T-helper 22 cell (primary cell): Measurements from ENCODE around the gene LYZL1.
"Not testable (repeated sequence)": the region's sequence is repeated elsewhere in the genome, so short reads cannot be mapped to it uniquely, and the experiment has no call there.

ENCODE experiments used
- DNase-seq: peaks from one replicate; pipeline ENCODE4 v3.0.0-alpha.2; 2020; ENCODE audit warnings: low read depth

The LYZL1 gene

GRCh38 chr10:29288906-29289305, at the start of gene LYZL1:
Gene LYZL1 (plus strand): TSS chr10:29289070. CDS start chr10:29291868, 2,798 bp downstream.
- DNase-seq = not testable (repeated sequence)

DNA sequence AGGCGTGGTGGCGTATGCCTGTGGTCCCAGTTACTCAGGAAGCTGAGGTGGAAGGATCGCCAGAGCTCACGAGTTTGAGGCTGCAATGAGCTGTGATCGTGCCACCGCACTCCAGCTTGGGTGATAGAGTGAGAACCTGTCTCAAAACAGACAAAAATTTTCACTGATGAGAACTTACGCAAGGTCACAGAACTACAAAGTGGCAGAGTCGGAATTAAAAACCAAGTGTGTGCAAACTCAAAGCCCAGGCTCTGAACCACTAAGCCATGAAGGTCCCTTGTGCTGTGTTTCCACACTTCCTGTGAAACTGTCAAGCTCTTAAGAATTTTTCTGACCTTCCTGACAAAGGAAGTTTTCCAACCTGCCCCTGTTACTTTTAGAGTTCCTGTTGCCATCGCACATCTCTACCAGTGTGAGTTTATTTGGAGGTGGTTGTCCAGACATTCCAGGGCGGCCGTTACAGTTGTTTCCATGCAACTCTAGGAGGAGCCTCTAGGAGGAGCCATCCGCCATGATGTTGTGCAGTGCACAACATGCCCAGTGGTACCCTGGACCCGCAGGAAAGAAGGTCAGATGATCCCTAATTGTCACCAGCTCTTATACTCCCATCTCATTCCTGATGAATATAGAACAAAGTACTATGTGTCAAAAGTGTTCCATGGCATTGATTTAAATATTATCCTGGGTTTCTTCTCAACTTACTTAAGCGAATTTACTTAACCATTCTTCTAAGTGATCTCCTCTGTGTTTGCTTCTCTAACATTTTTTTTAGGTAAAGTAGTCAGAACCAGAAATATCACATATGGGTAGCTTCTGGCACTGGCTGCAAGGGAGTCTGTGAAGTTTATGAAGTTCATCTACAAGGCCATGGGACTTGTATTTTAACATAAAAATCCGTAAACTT, 49.0 kb upstream of the LYZL1 start:
- DNase-seq = no peak

DNA sequence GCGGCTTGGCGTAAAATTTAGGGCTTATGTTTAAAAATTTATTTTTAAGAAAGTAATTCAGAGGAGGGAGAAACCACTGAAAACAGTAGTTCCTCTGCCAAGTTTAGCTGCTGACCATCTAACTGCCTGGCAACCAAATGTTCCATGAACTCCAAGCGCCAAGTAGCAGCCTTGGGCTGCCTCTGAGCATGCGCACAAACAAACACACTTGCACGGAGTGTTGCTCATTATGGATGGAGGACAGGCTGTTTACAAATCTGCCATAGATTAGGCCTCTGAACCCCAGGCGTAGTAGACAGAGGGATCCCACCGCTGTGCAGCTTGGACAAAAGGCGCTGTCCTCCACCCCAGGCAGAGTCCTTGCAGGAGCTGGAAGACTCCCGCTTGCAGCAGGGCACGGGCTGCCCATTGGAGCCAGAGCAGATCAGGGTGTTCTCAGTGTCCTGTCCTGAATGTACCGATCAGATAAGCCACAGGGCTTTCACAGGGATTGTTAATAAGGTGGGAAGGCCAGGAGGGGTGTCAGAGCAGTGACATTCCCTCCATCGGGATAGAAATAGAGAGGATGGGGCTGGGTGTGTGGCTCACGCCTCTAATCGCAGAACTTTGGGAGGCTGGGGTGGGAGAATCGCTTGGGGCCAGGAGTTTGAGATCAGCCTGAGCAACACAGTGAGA, 47.7 kb upstream of the LYZL1 start:
- DNase-seq = no peak

GRCh38 chr10:29241925-29242324, 46.9 kb upstream of the LYZL1 start:
- no peak for DNase-seq

DNA sequence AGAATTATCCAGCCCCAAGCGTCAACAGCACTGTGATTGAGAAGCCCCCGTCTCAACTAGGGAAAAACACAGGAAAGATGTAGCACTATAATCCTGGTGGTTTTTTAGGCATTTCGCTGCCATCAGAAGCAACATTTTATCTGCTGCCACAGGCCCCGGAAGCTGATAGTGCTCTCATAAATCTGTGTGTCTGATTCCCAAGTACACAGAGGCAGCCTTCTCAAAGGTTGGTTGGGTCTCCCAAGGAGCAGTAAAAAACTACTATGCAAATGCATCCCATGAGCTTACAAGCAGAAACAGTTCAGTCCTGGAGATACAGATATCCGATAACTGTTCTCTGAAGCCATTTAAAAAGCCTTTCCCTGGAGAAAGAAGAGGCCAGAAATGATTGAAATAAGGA, 45.8 kb upstream of the LYZL1 start:
- no peak for DNase-seq

GRCh38 chr10:29243750-29244149, 45.1 kb upstream of the LYZL1 start:
- DNase-seq = no peak

- DNase-seq = no peak
These were observed 43.9 kb upstream of the LYZL1 start for GRCh38 chr10:29244978-29245377.

DNA sequence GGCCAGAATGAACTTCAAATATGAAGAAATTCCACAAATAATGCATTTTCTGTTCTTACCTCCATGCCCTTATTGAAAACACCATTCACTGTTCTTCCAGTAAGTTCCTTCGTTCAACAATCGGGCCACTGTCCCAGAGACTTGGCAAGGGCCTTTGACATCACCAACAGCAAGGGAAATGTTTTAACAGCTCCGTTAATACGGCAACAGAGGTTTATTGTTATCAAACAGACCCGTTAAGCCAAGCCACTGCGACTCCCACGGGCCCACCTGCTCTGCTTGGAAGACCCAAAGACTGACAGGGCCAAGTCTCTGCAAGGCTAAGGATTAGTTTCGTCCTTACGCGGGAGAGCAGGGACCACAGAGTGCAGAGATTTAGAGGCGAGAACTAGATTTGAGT, 43.4 kb upstream of the LYZL1 start:
- DNase-seq = no peak

- no peak for DNase-seq
These were observed 42.4 kb upstream of the LYZL1 start for GRCh38 chr10:29246449-29246848.

DNA sequence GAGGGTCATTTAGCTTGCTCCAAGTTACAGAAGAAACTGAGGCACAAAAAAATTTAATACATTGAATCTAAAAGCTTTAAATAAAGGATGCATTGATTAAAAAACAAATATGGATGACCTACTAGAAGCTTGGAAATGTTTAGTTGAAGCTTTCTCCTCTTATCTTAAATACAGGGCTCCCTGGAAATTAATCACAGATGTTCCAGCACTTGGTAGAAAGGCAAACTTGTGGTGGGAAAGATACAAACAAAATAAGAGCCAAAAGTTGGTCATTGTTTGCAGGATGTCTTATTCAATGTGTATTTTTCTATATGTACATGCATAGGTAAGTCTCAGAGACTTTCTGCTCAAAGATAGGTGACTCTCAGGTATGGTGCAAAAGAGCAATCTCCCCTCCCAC, 40.7 kb upstream of the LYZL1 start:
- DNase-seq = no peak

GRCh38 chr10:29249018-29249417, 39.9 kb upstream of the LYZL1 start:
- no peak for DNase-seq

DNA sequence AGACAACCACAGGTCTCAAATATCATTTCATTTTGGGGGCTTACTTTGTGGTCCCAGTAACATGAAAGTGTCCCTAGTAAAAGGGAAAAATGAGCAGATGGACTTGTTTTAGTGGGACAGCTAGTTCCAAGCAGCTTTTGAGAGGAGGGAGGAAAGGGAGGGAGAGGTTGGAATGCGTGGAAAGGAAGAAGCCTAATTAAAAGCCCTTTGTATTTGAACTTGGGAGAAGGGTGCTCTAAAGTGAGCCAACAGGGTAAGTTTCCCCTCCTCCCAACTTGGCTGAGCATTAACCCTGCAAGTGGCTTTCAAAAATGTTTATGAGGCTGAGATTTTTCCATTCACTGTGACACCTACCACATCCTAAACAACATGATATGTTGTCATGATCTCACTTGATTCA, 38.8 kb upstream of the LYZL1 start:
- no peak for DNase-seq

- DNase-seq = no peak
These were observed 35.8 kb upstream of the LYZL1 start for GRCh38 chr10:29252811-29253689.

GRCh38 chr10:29253690-29254029, 35.2 kb upstream of the LYZL1 start:
- no peak for DNase-seq

DNA sequence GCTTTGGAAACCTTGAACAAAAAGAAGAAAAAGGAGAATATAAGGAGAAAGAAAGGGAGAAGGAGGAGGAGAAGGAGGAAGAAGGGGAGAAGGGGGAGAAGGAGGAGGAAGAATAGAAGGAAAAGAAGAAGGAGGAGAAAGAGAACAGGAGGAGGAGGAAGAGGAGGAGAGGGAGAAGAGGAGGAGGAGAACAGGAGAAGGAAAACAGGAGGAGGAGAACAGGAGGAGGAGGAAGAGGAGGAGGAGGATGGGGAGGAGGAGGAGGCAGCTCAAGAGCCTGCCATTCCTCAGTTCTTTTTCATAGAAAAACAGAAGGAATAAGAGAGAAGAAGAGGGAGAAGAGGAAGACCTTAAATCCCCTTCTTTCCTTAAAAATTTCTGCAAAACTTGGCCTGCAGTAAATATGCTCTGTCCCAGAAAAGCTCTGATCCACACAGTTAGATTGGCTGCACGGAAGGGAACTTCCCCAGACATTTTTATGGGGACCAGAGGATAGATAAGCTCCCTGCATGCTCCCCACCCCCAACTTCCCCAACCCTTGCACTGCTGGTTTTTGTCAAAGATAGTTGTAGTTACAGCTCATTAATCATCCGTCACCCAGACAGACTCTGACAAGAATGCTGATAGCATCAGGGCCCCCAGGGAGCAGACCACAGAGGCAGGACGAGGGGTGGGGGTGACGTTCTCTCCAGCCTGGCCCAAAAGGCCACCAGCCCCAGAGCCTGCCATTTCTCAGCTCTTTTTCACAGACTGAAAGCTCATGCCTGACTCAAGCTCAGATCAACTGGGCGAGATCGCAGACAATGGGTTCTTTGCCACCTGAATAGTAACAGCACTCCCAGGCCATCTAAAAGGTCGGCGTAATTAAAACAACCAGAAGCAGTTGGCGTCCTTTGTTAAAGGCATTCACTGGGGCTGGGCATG, 34.5 kb upstream of the LYZL1 start:
- no peak for DNase-seq

GRCh38 chr10:29255104-29255503, 33.8 kb upstream of the LYZL1 start:
- no peak for DNase-seq

DNA sequence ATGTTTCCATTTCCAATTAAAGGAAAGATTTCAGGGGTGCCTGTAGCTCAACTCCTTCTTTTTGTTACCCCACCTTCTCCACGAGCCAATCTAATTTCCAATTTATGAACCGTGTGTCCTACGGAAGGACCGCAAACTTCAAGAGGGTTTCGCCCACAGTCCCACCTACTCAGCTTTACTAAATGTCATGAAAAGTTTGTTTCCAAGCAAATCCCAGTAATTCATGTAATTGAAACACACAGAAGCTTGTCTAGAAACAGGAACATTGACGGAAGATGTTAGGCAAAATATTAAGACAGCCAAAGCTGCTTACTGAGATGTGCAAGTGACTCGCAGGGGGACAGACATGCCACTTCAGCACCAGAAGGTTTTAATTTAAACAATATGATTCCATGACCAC, 32.9 kb upstream of the LYZL1 start:
- no peak for DNase-seq

DNA sequence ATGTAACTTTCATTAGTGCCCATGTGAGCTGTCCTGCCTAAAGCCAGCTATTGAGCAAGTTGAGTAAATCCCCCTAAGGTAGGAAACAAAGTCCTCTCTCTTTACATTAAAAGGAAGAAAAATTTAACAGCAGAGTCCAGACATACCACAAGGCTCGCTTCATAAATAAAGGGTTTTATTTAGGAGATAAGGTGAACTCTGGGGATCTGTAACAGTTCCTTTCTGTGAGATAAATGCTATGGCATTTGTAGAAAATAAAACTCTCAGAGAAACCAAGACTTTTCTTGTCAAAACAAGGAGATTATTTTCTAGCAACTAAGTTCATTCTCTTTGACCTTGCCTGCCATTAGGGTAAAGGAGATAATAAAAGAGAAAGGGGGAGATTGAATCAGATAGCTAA, 32.3 kb upstream of the LYZL1 start:
- DNase-seq = no peak

DNA sequence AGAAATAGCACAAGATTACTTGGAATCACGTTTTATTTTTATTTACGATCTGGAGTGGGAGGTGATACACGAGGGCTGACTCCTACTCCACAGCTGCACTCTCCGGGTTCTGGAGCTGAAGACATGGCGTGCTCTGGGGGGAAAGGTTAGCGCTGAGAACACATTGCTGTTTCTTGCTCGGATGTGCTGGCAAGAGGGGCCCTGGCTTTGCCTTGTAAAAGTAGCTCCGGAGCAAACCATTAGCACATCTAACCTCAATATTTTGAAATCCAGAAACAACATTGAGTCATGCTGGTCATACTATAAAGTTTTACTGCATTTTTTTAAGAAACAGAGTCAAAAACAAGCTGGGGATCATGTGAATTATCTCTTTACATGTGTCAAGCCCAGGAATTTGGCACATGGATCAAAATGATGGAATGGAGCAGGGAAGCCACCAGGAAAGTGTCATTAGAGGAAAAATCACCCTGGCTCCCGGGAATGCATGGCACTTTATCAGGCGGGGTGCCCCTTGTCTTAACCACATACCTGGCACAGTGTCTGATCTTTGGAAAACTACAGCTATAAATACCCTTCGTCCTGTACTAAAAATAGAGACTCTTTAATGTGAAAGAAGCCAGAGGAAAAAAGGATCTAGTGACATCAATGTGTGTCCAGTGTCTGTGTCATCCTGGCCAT, 31.6 kb upstream of the LYZL1 start:
- no peak for DNase-seq

GRCh38 chr10:29257784-29258135, 31.1 kb upstream of the LYZL1 start:
- no peak for DNase-seq

GRCh38 chr10:29259498-29259897, 29.4 kb upstream of the LYZL1 start:
- DNase-seq = no peak
